HG02763 (cell line): ENCODE measurements around the gene PPM1A.
A peak's percentile ranks its signal among the peaks of the same experiment; 100 is the strongest.

Experiments used
- ATAC-seq: cut with Tn5 transposase; IDR thresholded peaks from one replicate; pipeline ENCODE4 v1.9.1; 2021; ENCODE audit warnings: mild to moderate bottlenecking, moderate library complexity; ENCODE audit not compliant: unreplicated experiment

PPM1A gene

GRCh38 chr14:60248697-60249318 is at the start of gene PPM1A:
Gene PPM1A, plus strand, starts transcription at chr14:60249221. Its CDS starts 33,483 bp downstream, at chr14:60282704.
- ATAC-seq, result peak; percentile 73

- ATAC-seq, result no peak
Observed at GRCh38 chr14:60199321-60199720, 49.7 kb upstream of the PPM1A start.

GRCh38 chr14:60204104-60204842 is 44.7 kb upstream of the PPM1A start:
- ATAC-seq, result peak; percentile 71

- ATAC-seq, result peak; percentile 62
Observed at GRCh38 chr14:60204843-60205774, 43.9 kb upstream of the PPM1A start.

- ATAC-seq, result no peak
Observed at GRCh38 chr14:60206249-60206670, 42.8 kb upstream of the PPM1A start.

- ATAC-seq, result no peak
Observed at GRCh38 chr14:60206837-60207533, 42.0 kb upstream of the PPM1A start.

- no peak for ATAC-seq
Observed at GRCh38 chr14:60210703-60211102, 38.3 kb upstream of the PPM1A start.

- no peak for ATAC-seq
Observed at GRCh38 chr14:60211153-60211552, 37.9 kb upstream of the PPM1A start.

- peak; percentile 92 for ATAC-seq
Observed at GRCh38 chr14:60212503-60213371, 36.3 kb upstream of the PPM1A start.

GRCh38 chr14:60214003-60214402 is 35.0 kb upstream of the PPM1A start:
- no peak for ATAC-seq

GRCh38 chr14:60214415-60215126 is 34.5 kb upstream of the PPM1A start:
- no peak for ATAC-seq

- no peak for ATAC-seq
Observed at GRCh38 chr14:60215127-60215444, 33.9 kb upstream of the PPM1A start.

- no peak for ATAC-seq
Observed at GRCh38 chr14:60215520-60216420, 33.3 kb upstream of the PPM1A start.

GRCh38 chr14:60217713-60218112 is 31.3 kb upstream of the PPM1A start:
- ATAC-seq, result no peak

GRCh38 chr14:60220084-60220483 is 28.9 kb upstream of the PPM1A start:
- peak; percentile 65 for ATAC-seq

GRCh38 chr14:60220917-60221316 is 28.1 kb upstream of the PPM1A start:
- no peak for ATAC-seq

GRCh38 chr14:60221457-60221856 is 27.6 kb upstream of the PPM1A start:
- ATAC-seq, result no peak

GRCh38 chr14:60222820-60223219 is 26.2 kb upstream of the PPM1A start:
- no peak for ATAC-seq
